ENCODE data around the gene WDR53. TPM values are rescaled to one million over a fixed set of nuclear protein-coding genes. Genes with fewer than 3 reads are reported as not detected.
A peak's percentile ranks its signal among the peaks of the same experiment; 100 is the strongest.

Gene WDR53
- total and polyA plus RNA-seq, 9 of the 15 experiments (the other 6 are each of a cell fraction or from before 2014, with no cell fraction given): 13.0 to 34.5 (median 20.9) TPM

GRCh38 chr3:196568246-196569002, at the start of gene WDR53, which contains the start of gene FBXO45 (continued):
- TF ChIP-seq GABPB1 (CRISPR knock-in tag; IDR thresholded peaks at IDR 0.05): peak; percentile 95
- TF ChIP-seq CCNT2 (IDR thresholded peaks at IDR 0.05; ENCODE audit: borderline replicate concordance, extremely low read depth, insufficient read length, low read depth, low read length): peak; percentile 74
- no peak for TF ChIP-seq IRF2 (CRISPR knock-in tag; IDR thresholded peaks at IDR 0.05)
- TF ChIP-seq, protein P1, sequence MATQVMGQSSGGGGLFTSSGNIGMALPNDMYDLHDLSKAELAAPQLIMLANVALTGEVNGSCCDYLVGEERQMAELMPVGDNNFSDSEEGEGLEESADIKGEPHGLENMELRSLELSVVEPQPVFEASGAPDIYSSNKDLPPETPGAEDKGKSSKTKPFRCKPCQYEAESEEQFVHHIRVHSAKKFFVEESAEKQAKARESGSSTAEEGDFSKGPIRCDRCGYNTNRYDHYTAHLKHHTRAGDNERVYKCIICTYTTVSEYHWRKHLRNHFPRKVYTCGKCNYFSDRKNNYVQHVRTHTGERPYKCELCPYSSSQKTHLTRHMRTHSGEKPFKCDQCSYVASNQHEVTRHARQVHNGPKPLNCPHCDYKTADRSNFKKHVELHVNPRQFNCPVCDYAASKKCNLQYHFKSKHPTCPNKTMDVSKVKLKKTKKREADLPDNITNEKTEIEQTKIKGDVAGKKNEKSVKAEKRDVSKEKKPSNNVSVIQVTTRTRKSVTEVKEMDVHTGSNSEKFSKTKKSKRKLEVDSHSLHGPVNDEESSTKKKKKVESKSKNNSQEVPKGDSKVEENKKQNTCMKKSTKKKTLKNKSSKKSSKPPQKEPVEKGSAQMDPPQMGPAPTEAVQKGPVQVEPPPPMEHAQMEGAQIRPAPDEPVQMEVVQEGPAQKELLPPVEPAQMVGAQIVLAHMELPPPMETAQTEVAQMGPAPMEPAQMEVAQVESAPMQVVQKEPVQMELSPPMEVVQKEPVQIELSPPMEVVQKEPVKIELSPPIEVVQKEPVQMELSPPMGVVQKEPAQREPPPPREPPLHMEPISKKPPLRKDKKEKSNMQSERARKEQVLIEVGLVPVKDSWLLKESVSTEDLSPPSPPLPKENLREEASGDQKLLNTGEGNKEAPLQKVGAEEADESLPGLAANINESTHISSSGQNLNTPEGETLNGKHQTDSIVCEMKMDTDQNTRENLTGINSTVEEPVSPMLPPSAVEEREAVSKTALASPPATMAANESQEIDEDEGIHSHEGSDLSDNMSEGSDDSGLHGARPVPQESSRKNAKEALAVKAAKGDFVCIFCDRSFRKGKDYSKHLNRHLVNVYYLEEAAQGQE (IDR thresholded peaks at IDR 0.05; ENCODE audit: borderline replicate concordance): no peak
- TF ChIP-seq, protein P1 (CRISPR knock-in tag; IDR thresholded peaks at IDR 0.05; ENCODE audit: low read depth): peak; percentile 83
- 0 out of 2 replicates have a peak, but pooled peaks have one; percentile 21 for TF ChIP-seq NCOA1 (IDR thresholded peaks at IDR 0.05; ENCODE audit: low read depth)
- 0 out of 4 replicates have a peak, but pooled peaks of 1 of the 2 experiments have one; percentile 28 for TF ChIP-seq ARNT (IDR thresholded peaks at IDR 0.05)
- TF ChIP-seq XRCC5 (IDR thresholded peaks at IDR 0.05; ENCODE audit: low read depth, low read length): peak; percentile 28; the same call in 1 of the 2 replicates
- TF ChIP-seq USF1 (CRISPR knock-in tag; IDR thresholded peaks at IDR 0.05): no peak
- no peak for TF ChIP-seq ZNF174 (CRISPR knock-in tag; IDR thresholded peaks at IDR 0.05)
- TF ChIP-seq, protein P2, sequence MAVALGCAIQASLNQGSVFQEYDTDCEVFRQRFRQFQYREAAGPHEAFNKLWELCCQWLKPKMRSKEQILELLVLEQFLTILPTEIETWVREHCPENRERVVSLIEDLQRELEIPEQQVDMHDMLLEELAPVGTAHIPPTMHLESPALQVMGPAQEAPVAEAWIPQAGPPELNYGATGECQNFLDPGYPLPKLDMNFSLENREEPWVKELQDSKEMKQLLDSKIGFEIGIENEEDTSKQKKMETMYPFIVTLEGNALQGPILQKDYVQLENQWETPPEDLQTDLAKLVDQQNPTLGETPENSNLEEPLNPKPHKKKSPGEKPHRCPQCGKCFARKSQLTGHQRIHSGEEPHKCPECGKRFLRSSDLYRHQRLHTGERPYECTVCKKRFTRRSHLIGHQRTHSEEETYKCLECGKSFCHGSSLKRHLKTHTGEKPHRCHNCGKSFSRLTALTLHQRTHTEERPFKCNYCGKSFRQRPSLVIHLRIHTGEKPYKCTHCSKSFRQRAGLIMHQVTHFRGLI (CRISPR knock-in tag; IDR thresholded peaks at IDR 0.05): no peak
- peak; percentile 92 for TF ChIP-seq KLF1 (tag; IDR thresholded peaks at IDR 0.05)
- no peak for TF ChIP-seq GTF2B (IDR thresholded peaks at IDR 0.05; ENCODE audit: extremely low read depth, insufficient read length)
- TF ChIP-seq, protein P3, sequence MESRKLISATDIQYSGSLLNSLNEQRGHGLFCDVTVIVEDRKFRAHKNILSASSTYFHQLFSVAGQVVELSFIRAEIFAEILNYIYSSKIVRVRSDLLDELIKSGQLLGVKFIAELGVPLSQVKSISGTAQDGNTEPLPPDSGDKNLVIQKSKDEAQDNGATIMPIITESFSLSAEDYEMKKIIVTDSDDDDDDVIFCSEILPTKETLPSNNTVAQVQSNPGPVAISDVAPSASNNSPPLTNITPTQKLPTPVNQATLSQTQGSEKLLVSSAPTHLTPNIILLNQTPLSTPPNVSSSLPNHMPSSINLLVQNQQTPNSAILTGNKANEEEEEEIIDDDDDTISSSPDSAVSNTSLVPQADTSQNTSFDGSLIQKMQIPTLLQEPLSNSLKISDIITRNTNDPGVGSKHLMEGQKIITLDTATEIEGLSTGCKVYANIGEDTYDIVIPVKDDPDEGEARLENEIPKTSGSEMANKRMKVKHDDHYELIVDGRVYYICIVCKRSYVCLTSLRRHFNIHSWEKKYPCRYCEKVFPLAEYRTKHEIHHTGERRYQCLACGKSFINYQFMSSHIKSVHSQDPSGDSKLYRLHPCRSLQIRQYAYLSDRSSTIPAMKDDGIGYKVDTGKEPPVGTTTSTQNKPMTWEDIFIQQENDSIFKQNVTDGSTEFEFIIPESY (CRISPR knock-in tag; IDR thresholded peaks at IDR 0.05): peak; percentile 67
